M059J (cell line): ENCODE measurements around the gene ITGA3. TPM values are rescaled to one million over a fixed set of nuclear protein-coding genes. Genes with fewer than 3 reads are reported as not detected.

Source experiments
- DNase-seq: peaks from one replicate; pipeline ENCODE4 v3.0.0-alpha.2; 2012; ENCODE audit warnings: low read depth
- total RNA-seq: library from RNA; depleted of rRNA; stranded (reverse); fragments of >200 nt; shearing (Covaris generic); gene quantifications from 2 replicates; pipeline ENCODE4 v1.2.3, GENCODE V29; 2014

Gene ITGA3
- total RNA-seq, 1 experiment from 2014 or later = 711 TPM

DNA sequence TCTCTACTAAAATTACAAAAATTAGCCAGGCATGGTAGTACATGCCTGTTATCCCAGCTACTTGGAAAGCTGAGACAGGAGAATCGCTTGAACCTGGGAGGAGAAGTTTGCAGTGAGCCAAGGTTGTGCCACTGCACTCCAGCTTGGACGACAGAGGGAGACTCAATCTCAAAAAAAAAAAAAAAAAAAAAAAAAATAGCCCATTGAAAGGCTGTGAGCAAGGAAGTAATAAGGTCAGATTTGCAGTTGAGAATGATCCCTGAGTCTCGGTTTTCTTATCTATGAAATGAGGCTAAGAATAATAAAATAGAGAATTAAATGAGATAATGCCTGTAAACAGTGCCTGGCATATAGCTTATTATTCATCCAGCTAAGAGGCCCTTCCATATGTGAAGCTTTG lies 37.9 kb downstream of the ITGA3 start:
- DNase-seq = no peak

DNA sequence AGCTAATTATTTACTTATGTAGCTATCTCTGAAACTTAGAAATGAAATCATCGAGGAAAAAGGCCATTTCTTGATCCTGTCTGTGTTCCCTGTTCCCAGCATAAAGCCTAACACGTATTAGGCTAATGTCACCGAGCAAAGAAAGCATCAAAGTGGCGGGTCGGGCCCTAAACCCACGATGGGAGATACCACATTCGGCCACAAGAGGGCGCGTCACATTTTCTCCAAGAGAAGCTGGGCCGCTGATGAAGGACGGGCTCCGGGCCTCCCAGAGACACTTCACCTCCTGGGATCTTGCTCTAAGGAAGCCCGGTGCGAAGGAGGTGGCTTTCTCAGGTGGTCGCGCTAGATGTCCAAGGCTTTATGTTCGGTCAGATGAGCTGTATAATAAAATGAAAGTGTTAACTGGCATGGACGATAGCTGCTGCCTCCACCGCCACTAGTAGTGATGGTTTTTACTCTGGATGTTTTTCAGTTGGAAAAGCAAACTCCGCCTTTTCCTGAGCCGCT lies 38.4 kb downstream of the ITGA3 start:
- DNase-seq = peak; percentile 85

DNA sequence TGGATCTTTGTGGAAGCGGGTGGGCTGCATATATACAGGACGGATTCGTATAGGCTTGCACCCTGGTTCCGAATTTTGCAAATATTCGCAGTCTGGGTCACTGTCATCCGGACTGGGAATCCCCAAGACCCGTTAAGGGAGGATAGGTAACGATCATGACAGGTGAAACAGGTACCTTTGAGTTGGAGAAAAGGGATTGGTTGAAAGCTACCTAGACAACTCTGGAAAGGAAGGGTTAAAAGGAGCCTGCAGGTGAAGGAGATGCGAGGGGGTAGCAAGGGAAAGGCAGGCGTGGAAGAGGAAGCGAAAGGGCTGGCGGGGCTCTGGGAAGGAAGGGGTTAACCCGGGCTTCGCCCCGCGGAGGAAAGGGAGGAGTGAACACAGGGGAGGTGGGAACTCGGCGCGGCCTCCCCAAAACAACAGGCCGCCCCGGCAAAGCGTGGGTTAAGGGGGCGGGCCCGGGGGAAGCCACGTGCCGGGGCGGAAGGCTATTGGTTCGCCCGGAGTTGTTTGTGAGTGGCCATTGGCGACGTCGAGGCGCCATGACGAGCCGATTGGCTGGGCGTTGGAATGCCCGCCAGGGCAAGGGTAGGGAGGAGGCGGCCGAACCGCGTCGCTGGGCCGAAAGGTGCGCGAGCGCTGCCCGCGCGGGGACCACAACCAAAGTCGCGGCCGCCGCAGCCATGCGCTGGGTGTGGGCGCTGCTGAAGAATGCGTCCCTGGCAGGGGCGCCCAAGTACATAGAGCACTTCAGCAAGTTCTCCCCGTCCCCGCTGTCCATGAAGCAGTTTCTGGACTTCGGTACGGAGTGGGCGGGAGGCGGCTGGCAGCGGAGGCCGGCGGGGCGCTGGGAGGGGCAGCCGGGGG lies 39.1 kb downstream of the ITGA3 start, which contains the start of gene PDK2:
Gene PDK2, plus strand, starts transcription at position 599 of the 867 bp plus-strand sequence. Its CDS starts 85 bp downstream, at position 684.
- peak; percentile 96 for DNase-seq

DNA sequence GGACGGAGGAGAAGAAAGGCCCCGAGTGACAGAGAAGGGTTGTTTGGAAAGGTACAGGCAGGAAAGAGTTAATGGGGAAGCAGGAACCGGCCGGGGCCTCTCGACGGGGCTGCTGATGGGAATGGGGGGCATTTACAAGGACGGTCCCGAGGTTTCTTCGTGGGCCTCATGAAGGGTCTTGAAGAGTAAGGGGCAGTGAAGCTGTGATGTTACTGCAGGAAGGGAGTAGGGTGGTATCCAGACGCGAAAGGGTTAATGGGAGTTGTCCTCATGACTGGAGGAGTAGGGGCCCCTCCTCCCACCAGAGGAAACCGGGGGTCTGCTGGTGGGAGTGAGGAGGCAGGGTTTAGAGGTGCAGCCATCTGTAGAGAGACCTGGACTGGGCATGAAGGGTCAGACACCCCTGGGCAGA lies 39.7 kb downstream of the ITGA3 start:
- DNase-seq = no peak

DNA sequence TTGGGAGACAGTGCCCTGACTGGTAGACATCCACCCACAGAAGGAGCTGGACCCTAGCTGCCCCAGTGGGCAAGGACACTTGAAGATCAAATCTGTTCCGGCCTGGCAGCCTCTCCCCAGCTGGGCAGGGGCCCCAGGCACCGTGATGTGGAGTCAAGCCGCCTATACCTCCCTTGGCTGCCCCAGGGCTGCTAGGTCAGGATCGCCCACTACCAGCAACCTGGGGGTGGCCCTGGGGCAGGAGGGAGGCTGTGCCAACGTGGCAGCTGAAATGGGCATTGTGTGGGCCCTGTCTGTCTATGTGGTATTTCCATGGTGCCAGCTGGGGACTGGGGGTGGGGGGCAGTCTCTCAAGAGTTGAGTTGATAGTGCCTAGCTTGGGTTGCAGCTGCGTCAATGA lies 40.2 kb downstream of the ITGA3 start:
- no peak for DNase-seq

DNA sequence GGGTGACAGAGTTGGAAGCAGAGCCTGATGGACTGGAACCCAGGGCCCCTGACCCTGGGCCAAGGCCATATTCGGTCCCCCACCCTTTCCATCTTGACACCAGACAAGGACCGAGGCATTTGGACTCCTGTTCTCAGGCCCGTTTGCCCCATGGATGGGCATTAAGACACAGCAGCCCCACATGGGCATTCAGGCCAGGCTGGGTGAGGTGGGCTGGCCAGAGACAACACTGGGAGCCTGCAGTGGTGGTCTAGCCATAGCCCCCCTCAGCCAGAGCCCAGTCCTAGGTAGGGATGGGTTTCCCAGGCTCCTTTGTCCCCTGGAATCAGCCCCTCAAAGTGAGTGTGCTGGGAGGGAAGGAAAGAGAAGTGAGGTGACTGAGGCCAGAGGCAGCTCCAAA lies 40.8 kb downstream of the ITGA3 start:
- DNase-seq = no peak

DNA sequence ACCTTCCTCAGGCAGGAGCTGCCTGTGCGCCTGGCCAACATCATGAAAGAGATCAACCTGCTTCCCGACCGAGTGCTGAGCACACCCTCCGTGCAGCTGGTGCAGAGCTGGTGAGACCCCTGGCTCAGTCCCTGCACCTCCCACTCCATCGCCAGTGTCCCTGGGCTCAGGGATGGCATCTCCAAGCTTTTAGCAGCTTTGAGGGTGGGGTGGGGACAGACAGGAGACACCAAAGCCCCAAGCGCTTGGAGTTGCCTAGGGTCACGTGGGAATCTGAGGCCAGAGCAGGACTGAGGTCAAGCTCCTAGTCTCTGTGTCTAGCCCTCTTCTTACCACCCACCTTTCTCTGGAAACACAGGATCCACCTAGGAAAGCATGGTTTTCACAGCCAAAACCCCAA lies 41.5 kb downstream of the ITGA3 start:
- no peak for DNase-seq

DNA sequence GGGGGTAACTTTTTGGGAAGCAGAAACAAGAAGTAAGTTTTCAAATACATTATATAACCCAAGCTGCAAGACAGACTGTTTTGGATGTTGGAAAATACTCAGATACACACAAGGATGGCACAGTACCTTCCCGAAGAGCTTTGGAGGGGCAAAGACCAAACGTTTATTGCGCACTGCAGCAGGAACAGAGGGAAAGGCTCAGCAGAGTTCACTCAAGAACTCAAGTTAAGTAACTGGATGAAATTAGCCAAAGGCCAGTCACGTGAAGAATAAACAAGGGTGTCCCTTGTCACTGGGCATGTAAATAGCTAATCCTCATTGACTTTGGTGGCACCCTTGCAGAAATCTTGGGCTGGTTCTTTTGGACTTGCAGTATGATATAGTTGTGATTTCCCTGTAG lies 42.0 kb downstream of the ITGA3 start:
- DNase-seq = no peak

DNA sequence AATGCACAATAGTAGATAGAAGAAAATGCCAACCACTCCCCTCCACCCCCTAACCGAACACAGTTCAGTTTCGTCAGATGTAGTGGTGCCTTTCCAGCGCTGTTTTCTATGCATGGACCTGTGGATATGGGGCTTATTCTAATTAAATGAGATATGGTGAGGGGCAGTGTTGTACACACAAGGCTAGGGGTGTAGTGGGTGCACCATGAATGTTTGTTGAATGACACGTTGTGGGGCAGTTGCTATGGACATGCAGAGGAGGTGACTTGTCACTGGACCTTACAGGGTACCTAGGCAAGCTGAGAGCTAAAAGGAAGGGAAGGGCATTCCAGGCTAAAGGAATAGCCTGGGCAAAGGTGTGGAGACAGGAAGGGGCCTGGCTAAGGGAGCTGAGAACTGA lies 42.7 kb downstream of the ITGA3 start:
- DNase-seq = no peak

DNA sequence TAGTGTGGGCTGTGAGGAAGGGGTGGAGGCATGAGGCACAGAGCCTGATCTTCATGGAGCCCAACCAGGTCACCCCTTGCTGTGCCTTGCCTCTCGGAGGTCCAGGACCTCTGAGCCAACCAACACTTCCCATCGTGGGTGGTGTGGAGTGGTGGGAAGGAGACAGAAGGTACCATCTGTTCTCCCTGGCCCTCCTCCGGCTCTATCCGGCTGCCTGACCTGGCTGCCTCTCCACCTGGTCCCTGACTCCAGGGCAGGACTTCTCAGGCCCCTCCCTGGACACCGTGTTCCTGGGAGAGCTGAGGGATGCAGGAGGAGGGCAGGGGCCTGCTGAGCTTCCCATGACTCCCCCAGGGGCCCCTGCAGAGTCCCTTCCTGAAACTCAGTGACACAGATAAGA lies 43.1 kb downstream of the ITGA3 start:
- no peak for DNase-seq

DNA sequence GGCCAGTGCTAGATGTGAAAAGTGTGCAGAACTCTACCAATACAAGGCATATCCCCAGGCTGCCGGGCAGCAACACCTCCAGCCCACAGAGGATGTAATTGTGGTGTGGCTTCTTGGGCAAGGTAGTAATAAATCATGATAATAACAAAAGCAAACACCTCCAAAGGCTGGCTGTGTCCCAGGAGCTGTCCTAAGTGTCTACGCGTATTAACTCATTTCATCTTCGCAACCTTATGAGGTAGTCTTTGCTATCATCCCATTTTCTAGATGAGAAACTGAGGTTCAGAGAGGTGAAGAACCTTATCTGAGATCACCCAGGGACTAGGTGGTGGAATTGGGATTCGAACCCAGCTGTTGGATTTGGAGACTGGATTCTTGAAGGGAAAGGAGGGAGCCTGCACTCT lies 44.6 kb downstream of the ITGA3 start:
- no peak for DNase-seq

DNA sequence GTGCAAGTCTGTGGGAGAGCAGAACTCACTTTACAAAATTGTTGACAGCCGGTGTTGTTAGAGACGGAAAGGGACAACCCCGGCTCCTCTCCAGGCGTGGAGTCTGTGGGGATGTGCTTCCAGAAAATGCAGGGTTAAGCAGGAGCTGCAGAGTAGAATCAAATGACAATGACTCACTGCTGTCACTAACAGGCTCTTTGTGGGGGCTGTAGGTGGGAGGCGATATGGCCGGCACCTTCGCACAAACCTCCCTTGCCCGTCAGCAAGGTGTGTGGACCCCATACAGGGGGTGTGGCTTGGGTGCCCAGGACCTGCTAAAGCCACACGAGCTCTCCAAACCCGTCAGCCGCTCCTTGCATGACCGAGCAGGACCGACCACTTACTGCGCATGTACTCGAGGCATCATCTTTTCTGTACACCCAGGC lies 45.0 kb downstream of the ITGA3 start:
- peak; percentile 40 for DNase-seq

DNA sequence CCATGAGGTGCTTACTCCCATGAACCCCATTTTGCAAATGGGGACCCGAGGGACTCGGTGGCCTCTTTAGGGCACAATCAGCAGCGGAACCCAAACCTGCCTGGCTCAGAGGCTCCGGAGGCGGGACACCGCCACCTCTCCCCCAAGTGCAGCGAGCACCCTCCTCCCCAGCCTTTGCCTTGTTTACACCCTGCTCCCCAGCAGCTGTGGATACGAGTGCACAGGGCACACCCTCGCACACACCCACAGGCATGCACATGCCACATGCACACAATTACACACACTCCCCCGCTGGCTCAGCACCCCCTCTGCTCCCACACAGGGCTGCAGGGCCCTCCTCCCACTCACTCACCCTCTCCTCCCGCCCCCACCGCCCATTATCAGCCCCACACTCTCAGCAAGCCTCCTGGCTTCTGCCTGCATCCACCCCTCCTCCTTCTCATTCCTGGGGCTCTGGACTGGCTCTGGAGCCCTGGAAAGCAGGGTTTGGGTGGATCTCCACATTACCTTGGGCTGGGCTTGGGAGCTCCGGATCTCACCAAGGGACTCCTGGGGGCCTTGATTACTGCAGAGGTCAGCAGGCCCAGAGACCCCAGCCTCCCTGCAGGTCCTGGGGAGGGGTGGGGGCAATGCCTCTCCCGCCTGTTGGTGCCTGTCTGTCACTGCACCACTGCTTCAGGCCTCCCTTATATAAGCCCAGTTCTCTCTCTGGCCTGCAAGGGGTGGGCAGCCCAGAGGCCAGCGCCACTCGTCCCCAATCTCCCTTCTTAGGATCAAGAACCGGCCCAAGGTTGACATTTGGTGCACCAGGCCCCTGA lies 45.6 kb downstream of the ITGA3 start:
- no peak for DNase-seq

DNA sequence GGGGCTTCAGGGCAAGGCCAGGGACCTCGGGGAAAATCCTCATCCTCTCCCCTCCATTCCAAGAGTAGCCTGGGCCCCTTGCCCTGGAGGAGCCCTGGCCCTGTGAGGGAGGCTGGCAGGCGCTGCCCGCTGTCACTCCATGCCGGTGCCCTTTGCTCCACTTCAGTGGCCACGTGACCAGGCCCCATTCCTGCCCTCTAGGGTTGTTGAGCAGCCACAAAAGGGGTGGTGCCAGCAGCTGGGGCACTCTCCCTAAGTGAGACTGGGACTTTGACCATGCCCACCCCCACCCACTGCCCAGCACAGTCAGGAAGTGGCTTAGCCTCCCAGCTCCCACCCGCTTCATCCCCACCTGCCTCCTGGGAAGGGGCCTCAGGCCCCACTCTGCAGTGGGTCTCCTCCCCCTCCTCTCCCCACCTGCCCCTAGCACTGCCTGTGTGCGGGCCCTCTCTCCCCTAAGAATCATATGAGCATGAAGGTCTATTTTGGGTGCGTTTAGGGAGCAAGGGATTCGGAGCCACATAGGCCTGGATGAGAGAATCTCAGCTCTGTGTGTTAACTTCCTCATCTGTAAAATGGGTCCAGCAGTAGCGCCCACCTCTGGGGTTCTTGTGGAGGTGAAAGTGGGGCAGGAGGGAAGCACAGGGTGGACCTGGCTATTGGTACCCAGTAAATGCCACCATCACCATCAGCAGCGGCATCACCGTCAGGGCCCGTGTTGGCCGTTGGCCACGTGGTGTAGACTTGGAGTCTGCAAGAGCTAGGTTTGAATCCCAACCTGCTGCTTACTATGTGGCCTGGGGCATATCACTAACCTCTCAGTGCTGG lies 46.5 kb downstream of the ITGA3 start:
- DNase-seq = peak; percentile 63

DNA sequence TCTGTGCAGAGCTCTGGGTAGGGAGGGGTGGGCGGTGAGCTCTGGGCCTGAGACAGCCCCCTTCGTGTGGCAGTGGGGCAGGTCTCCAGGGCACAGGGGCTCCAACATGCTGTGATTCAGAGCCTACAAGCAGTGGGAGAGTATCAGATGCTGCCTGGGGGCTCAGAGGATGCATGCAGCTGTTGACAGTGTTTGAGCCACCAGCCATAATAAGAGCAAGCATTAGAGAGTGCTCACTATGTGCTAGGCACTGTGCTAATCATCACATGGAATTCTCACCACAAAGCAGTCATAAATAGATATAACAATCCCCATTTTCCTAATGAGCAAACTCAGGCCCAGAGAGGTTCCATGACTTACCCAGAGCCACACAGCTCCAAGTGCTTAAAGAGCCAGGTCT lies 47.3 kb downstream of the ITGA3 start:
- no peak for DNase-seq

DNA sequence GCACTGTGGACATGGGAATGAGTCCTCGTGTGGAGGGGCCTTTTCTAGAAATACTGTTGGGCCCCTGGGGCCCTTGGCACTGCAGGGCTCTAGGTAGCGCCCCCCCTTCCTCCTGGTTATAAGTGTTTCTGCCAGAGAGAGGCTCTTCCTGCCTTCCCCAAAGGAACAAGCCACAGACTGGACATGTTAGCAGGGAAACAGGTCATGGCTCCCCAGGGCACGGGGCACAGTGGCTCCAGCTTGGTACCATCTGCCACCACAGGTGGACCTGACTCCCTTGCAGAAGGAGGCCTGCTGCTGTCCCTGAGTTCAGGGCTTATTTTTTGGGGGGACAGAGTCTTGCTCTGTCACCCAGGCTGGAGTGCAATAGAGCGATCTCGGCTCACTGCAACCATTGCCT lies 48.0 kb downstream of the ITGA3 start:
- no peak for DNase-seq

DNA sequence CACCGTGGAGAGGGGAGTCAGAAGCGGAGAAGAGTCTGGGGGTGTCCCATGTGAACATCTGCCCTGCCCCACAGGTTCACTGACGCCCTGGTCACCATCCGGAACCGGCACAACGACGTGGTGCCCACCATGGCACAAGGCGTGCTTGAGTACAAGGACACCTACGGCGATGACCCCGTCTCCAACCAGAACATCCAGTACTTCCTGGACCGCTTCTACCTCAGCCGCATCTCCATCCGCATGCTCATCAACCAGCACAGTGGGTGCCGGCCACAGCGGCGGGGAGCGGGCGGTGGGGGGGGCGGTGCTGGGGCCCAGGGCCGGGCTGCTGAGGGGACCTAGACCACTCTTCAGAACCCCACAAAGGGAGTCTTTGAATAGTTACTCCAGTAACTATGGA lies 49.9 kb downstream of the ITGA3 start:
- no peak for DNase-seq

DNA sequence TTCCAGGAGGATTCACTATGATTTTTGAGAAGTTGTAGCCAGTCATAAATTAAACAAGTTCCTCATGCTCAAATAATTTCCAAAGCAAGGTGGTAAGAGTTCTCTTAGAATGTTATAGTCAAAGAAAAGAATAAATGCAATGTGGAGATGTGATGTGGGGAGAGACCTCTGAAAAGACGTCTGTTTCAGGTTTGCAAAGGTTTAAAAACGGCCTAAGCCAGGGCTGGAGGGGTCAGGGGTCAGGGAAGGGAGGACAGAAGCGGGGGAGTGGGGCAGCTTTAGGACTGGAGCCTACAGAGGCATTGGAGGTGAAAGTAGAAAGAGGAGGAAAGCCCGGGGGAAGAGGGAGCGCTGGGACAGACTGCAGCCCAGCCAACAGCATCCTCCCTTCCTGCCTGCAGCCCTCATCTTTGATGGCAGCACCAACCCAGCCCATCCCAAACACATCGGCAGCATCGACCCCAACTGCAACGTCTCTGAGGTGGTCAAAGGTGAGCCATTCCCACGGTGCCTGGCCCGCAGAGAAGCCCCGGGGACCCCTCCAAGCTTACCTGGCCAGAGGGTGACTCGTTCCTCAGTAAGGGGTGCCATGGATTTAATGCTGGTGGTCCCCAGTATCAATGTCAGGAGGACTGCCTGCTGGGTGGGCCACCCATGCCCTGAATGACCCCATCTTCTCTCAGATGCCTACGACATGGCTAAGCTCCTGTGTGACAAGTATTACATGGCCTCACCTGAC lies 50.7 kb downstream of the ITGA3 start:
- DNase-seq = no peak

DNA sequence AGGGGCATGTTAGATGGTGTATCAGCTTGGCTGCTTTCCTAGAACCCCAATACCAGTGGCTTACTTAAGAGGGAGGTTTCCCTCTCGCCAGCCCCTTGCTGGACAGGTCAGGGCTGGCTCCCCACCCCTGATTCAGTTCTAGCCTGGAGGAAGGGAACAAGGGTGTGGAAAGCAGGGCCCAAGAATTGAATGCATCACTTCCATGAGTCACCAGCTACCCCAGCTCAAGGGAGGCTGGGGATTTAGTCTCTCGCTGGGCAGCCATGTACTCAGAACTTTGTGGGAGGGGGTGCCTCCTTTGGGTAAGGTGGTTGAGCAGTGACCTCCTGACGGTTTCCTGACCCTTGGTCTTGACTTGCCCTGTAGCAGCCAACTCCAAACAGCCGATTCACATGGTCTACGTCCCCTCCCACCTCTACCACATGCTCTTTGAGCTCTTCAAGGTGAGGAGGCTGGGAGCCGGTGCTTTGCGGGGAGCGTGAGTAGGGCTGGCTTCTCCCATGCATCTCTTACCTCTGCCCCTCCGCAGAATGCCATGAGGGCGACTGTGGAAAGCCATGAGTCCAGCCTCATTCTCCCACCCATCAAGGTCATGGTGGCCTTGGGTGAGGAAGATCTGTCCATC lies 52.0 kb downstream of the ITGA3 start:
- DNase-seq = peak; percentile 71

DNA sequence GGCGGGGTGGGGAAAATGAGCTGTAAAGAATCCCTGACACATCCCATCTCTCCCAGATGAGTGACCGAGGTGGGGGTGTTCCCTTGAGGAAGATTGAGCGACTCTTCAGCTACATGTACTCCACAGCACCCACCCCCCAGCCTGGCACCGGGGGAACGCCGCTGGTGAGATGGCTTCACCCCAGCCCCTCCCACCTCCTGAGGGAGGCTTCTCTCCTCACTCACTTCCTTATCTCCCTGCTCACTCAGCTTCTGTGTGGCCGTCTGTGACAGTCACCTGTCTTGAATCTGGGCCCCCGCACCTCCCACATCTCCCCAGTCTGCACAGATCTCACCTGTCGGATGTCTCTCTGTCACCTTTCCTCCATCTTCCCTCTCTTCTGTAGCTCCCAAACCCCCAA lies 52.6 kb downstream of the ITGA3 start:
- no peak for DNase-seq

DNA sequence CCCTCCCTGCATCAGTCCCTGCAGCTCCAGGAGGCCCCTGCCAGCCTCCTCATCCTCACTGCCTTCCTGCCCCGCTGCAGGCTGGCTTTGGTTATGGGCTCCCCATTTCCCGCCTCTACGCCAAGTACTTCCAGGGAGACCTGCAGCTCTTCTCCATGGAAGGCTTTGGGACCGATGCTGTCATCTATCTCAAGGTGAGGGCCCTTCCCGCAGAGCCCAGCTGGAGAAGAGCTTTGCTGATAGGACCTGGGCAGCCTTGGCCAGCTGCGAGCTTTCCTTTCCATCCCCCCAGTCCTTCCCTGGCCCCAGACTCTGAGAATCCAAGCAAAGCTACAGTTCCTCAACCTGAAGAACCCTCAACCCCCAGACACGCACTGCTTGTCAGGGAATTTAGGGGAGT lies 53.3 kb downstream of the ITGA3 start:
- DNase-seq = no peak
